Measurements from ENCODE around the gene TRIM31.

DNA sequence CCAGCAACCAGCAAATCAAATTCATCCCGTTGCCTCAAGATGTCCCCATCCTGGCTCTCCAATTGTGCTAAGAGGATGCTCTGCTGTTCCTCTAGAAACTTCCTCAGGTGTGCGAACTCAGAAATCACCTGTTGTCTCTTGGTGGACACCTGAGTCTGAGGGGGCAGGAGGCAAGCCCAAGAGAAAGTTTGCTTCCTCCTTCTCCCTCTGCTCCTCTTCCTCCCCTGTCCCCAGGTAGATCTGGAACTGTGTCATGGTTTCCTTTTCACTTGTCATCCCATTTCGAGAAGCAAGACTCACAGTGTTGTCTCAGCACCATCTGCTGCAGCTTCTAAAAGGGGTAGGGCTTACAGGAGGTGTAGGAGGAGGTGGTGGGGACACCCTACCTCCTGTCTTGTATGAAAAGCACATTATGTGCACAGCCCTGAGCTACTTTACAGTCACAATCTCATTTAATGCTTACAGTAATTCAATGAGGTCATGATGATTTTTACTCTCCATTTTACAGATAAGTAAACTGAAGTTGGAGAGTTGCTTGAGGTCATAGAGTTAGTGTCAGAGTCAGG is 45.7 kb upstream of the TRIM31 start:
- TF ChIP-seq, protein P1, sequence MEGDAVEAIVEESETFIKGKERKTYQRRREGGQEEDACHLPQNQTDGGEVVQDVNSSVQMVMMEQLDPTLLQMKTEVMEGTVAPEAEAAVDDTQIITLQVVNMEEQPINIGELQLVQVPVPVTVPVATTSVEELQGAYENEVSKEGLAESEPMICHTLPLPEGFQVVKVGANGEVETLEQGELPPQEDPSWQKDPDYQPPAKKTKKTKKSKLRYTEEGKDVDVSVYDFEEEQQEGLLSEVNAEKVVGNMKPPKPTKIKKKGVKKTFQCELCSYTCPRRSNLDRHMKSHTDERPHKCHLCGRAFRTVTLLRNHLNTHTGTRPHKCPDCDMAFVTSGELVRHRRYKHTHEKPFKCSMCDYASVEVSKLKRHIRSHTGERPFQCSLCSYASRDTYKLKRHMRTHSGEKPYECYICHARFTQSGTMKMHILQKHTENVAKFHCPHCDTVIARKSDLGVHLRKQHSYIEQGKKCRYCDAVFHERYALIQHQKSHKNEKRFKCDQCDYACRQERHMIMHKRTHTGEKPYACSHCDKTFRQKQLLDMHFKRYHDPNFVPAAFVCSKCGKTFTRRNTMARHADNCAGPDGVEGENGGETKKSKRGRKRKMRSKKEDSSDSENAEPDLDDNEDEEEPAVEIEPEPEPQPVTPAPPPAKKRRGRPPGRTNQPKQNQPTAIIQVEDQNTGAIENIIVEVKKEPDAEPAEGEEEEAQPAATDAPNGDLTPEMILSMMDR (conservative IDR thresholded peaks at IDR 0.05; ENCODE audit: low read depth, low read length): no peak
- no peak for TF ChIP-seq EZH2 (IDR thresholded peaks at IDR 0.05; ENCODE audit: borderline replicate concordance, low read depth, low read length, poor library complexity, severe bottlenecking)
